Panc1 (cell line): ENCODE measurements around the gene CDKN3. TPM values are rescaled to one million over a fixed set of nuclear protein-coding genes. Genes with fewer than 3 reads are reported as not detected.
"Not testable (repeated sequence)": the region's sequence is repeated elsewhere in the genome, so short reads cannot be mapped to it uniquely, and the experiment has no call there.

ENCODE experiments used
- ATAC-seq: fragments of 200-7000 bp; cut with Tn5 transposase; 2 replicates; pipeline ENCODE4 v1.9.1; 2020; ENCODE audit warnings: mild to moderate bottlenecking, moderate library complexity
- BruUV-seq: library from RNA; stranded (reverse); fragments of 400-500 nt; replicated peaks from 2 replicates; lab custom pipeline; 2021; lab: Mats Ljungman, UMichigan
- CTCF ChIA-PET: fragments of 300-600 bp; sonication (Branson Sonifier 250); formaldehyde crosslinking; loops from one replicate; lab custom pipeline; 2022; ENCODE audit warnings: antibody characterized with exemption; lab: Charles Lee
- POLR2A ChIA-PET: fragments of 300-600 bp; sonication (Branson Sonifier 250); formaldehyde crosslinking; loops from one replicate; lab custom pipeline; 2022; ENCODE audit warnings: antibody characterized with exemption; lab: Charles Lee
- DNase-seq: peaks from one replicate; pipeline ENCODE4 v3.0.0-alpha.2; 2010; ENCODE audit warnings: low read depth, low spot score
- H3K27ac ChIP-seq: 2 replicates; pipeline ENCODE4 v1.5.1; 2011; ENCODE audit warnings: mild to moderate bottlenecking, low read length, inconsistent platforms
- H3K27me3 ChIP-seq: fragments of 200-500 bp; sonication (Bioruptor generic); 2 replicates; pipeline ENCODE4 v1.6.0; 2014; ENCODE audit warnings: low read length, inconsistent platforms; ENCODE audit not compliant: control insufficient read depth, insufficient read depth
- H3K36me3 ChIP-seq: fragments of 200-500 bp; sonication (Bioruptor generic); 2 replicates; pipeline ENCODE4 v1.5.1; 2014; ENCODE audit warnings: inconsistent platforms, mild to moderate bottlenecking, low read length, moderate library complexity; ENCODE audit not compliant: control insufficient read depth, insufficient read depth
- H3K4me1 ChIP-seq: 2 replicates; pipeline ENCODE4 v1.5.1; 2011; ENCODE audit warnings: inconsistent platforms, mild to moderate bottlenecking, low read length, moderate library complexity; ENCODE audit not compliant: control insufficient read depth, insufficient read depth
- H3K4me3 ChIP-seq, 2 experiments: 2 replicates each; pipeline ENCODE4 v1.5.1; 2011 to 2012; ENCODE audit warnings: low read depth in 2 of 2, low read length in 2 of 2, mild to moderate bottlenecking in 2 of 2, inconsistent platforms in 1 of 2, moderate library complexity in 1 of 2
- H3K9me3 ChIP-seq: fragments of 200-500 bp; sonication (Bioruptor generic); 2 replicates; pipeline ENCODE4 v1.5.1; 2014; ENCODE audit warnings: low read depth, mild to moderate bottlenecking, inconsistent platforms, low read length, moderate library complexity; ENCODE audit not compliant: control insufficient read depth, insufficient read depth
- POLR2AphosphoS5 ChIP-seq: IDR thresholded peaks from 2 replicates; pipeline ENCODE4 v1.6.1; 2012; ENCODE audit warnings: mild to moderate bottlenecking, low read depth, low read length, moderate library complexity
- SIN3A ChIP-seq: IDR thresholded peaks from 2 replicates; pipeline ENCODE4 v1.6.1; 2012; ENCODE audit warnings: low read depth, mild to moderate bottlenecking, low read length, moderate library complexity, borderline replicate concordance; ENCODE audit not compliant: insufficient read depth
- TCF7L2 ChIP-seq: IDR thresholded peaks from 2 replicates; pipeline ENCODE4 v1.6.1; 2011; ENCODE audit warnings: mild to moderate bottlenecking, low read depth, low read length, inconsistent platforms
- in situ Hi-C: cut with HindIII; loops from 2 replicates; pipeline ENCODE4 v1.10.0; 2016; ENCODE audit warnings: low sequenced_read_pairs, low pct_unique_long_range_greater_than_20kb
- intact Hi-C: fragments of 100-400 bp; cut with micrococcal nuclease; formaldehyde crosslinking; loops from one replicate; pipeline ENCODE4 v1.10.0; 2022; ENCODE audit not compliant: unreplicated experiment
- total RNA-seq: library from RNA; stranded (reverse); gene quantifications from one replicate; pipeline ENCODE4 v1.2.1, GENCODE V29; 2021; ENCODE audit not compliant: unreplicated experiment
- TF ChIP-seq, protein P1 (sequence below): fragments of 450-650 bp; IDR thresholded peaks from 2 replicates; pipeline ENCODE4 v1.5.1; 2017; ENCODE audit warnings: mild to moderate bottlenecking
- TF ChIP-seq, protein P2 (sequence below), 2 experiments: IDR thresholded peaks; 2 replicates each; pipeline ENCODE4 v1.6.1; 2011 to 2012; ENCODE audit warnings: low read depth in 2 of 2, control low read depth in 1 of 2, low read length in 1 of 2, mild to moderate bottlenecking in 1 of 2, moderate library complexity in 1 of 2; ENCODE audit not compliant: insufficient read depth in 1 of 2

Gene CDKN3
- total RNA-seq, 1 experiment from 2014 or later = 36.1 TPM

DNA sequence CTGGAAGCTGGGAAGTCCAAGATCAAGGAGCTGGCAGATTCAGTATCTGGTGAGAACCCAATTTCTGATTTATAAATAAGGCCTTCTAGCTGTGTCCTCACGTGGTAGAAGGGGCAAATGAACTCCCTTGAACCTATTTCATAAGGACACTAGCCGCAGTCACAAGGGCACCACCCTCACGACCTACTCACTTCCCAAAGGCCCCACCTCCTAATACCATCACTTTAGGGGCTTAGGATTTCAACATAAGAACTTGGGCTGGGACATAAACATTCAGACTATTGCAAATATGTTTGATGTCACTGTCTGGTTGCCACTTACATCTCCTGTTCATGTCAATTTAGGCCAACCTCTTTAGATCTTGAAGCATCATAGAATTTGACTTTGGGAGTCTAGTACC lies 55.2 kb downstream of the CDKN3 start:
- Histone ChIP-seq H3K4me3 (no peak overlapping the region), H3K4me1 (no peaks in the 10 kb centered on the region; the same call in 1 of the 2 replicates), H3K9me3 (no peaks in the 10 kb centered on the region), H3K27ac (no peak overlapping the region), H3K27me3 (no peaks in the 10 kb centered on the region), H3K36me3 (no peaks in the 10 kb centered on the region)
- DNase-seq = no peak
- TF ChIP-seq, protein P1, sequence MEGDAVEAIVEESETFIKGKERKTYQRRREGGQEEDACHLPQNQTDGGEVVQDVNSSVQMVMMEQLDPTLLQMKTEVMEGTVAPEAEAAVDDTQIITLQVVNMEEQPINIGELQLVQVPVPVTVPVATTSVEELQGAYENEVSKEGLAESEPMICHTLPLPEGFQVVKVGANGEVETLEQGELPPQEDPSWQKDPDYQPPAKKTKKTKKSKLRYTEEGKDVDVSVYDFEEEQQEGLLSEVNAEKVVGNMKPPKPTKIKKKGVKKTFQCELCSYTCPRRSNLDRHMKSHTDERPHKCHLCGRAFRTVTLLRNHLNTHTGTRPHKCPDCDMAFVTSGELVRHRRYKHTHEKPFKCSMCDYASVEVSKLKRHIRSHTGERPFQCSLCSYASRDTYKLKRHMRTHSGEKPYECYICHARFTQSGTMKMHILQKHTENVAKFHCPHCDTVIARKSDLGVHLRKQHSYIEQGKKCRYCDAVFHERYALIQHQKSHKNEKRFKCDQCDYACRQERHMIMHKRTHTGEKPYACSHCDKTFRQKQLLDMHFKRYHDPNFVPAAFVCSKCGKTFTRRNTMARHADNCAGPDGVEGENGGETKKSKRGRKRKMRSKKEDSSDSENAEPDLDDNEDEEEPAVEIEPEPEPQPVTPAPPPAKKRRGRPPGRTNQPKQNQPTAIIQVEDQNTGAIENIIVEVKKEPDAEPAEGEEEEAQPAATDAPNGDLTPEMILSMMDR = no peak
- TF ChIP-seq SIN3A = no peak
- TF ChIP-seq TCF7L2 = no peak
- intact Hi-C loops (no loop called here), in situ Hi-C loops (no loop called here)
- POLR2A ChIA-PET = no interaction called here
- no peak for ATAC-seq
- CTCF ChIA-PET = no interaction called here
- no TSS peak for BruUV-seq

DNA sequence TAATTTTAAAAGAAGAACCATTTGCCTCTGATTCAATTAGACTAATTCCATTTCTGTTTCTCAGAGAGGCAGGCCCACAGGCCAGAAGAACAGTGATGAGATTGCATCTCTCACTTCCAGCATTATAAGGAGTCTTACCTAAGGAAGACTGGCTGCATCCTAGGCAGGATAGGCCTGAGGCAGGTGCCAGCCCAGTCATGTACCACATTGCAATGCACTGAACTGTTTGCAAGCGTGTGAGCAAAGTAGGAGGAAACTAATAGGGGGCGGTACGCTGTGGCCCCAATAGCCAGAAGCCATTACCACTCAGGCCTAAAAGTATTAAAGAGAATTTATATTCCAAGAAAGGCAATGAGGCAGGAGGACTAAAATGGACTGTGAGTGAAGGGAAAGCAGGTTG lies 56.4 kb downstream of the CDKN3 start:
- no TSS peak for BruUV-seq
- ChIA-PET POLR2A (no interaction called here), CTCF (no interaction called here)
- ATAC-seq (no peak), DNase-seq (no peak)
- no peak for TF ChIP-seq POLR2AphosphoS5
- TF ChIP-seq, protein P1 = no peak
- TF ChIP-seq, protein P2, sequence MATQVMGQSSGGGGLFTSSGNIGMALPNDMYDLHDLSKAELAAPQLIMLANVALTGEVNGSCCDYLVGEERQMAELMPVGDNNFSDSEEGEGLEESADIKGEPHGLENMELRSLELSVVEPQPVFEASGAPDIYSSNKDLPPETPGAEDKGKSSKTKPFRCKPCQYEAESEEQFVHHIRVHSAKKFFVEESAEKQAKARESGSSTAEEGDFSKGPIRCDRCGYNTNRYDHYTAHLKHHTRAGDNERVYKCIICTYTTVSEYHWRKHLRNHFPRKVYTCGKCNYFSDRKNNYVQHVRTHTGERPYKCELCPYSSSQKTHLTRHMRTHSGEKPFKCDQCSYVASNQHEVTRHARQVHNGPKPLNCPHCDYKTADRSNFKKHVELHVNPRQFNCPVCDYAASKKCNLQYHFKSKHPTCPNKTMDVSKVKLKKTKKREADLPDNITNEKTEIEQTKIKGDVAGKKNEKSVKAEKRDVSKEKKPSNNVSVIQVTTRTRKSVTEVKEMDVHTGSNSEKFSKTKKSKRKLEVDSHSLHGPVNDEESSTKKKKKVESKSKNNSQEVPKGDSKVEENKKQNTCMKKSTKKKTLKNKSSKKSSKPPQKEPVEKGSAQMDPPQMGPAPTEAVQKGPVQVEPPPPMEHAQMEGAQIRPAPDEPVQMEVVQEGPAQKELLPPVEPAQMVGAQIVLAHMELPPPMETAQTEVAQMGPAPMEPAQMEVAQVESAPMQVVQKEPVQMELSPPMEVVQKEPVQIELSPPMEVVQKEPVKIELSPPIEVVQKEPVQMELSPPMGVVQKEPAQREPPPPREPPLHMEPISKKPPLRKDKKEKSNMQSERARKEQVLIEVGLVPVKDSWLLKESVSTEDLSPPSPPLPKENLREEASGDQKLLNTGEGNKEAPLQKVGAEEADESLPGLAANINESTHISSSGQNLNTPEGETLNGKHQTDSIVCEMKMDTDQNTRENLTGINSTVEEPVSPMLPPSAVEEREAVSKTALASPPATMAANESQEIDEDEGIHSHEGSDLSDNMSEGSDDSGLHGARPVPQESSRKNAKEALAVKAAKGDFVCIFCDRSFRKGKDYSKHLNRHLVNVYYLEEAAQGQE (IDR thresholded peaks at IDR 0.05; ENCODE audit: insufficient read depth in 1 of 2, low read depth in 2 of 2, low read length in 1 of 2) = no peak
- no peak for TF ChIP-seq TCF7L2
- Histone ChIP-seq H3K4me3 (no peak overlapping the region), H3K9me3 (no peaks in the 10 kb centered on the region), H3K36me3 (no peaks in the 10 kb centered on the region), H3K27me3 (no peaks in the 10 kb centered on the region), H3K4me1 (no peaks in the 10 kb centered on the region; the same call in 1 of the 2 replicates), H3K27ac (no peak overlapping the region)
- intact Hi-C loops (no loop called here), in situ Hi-C loops (no loop called here)

DNA sequence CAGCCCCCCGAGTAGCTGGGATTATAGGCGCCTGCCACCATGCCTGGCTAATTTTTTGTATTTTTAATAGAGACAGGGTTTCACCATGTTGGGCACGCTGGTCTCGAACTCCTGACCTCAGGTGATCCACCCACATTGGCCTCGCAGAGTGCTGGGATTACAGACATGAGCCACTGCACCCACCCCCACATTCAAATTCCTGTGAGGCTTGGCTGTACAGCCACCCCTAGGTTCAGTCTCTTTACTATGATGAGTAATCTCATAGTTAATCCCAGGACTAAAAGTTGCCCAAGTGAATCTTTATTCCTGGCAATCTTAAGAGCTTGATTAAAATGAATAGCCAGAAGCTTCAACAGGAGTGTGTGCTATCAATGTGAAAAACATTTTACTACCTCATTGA lies 57.2 kb downstream of the CDKN3 start:
- not testable (repeated sequence) for BruUV-seq

More for the DNA sequence above, 57.2 kb downstream of the CDKN3 start:
- H3K27ac ChIP-seq, in situ Hi-C loops, DNase-seq, H3K4me3 ChIP-seq, H3K9me3 ChIP-seq, H3K36me3 ChIP-seq, ATAC-seq, H3K27me3 ChIP-seq, H3K4me1 ChIP-seq, CTCF ChIA-PET, intact Hi-C loops: not testable (repeated sequence)
- POLR2A ChIA-PET = interaction anchor here (0.6 kb wide), 1 partner anchor 35 kb away, joined by 8 read pairs; the partner anchor contains the start of gene GMFB
